Immature natural killer cell (primary cell): ENCODE results near the gene SNPH. TPM values are rescaled to one million over a fixed set of nuclear protein-coding genes. Genes with fewer than 3 reads are reported as not detected.
A peak's percentile ranks its signal among the peaks of the same experiment; 100 is the strongest.

ENCODE experiments used
- DNase-seq, 3 donors: peaks; one replicate each; pipeline ENCODE4 v3.0.0; 2022; ENCODE audit warnings: mixed read lengths in 1 of 3
- H3K27ac Mint-ChIP-seq, 6 donors: one replicate each; pipeline ENCODE4 v1.8.0; 2020; ENCODE audit warnings: mixed read lengths in 6 of 6, mild to moderate bottlenecking in 5 of 6, inconsistent platforms in 4 of 6, moderate library complexity in 3 of 6
- H3K27me3 Mint-ChIP-seq, 3 donors: one replicate each; pipeline ENCODE4 v1.8.0; 2020 to 2021; ENCODE audit warnings: low read depth in 3 of 3, mild to moderate bottlenecking in 3 of 3, mixed read lengths in 3 of 3, moderate library complexity in 3 of 3, inconsistent platforms in 1 of 3
- H3K36me3 Mint-ChIP-seq, 3 donors: one replicate each; pipeline ENCODE4 v1.8.0; 2020; ENCODE audit warnings: mixed read lengths in 3 of 3, inconsistent platforms in 2 of 3, mild to moderate bottlenecking in 2 of 3
- H3K4me1 Mint-ChIP-seq, 2 donors: one replicate each; pipeline ENCODE4 v1.8.0; 2020; ENCODE audit warnings: inconsistent platforms in 2 of 2, mild to moderate bottlenecking in 2 of 2, mixed read lengths in 2 of 2, moderate library complexity in 1 of 2
- H3K4me3 Mint-ChIP-seq, 5 donors: one replicate each; pipeline ENCODE4 v1.8.0; 2020; ENCODE audit warnings: mild to moderate bottlenecking in 5 of 5, mixed read lengths in 5 of 5, inconsistent platforms in 3 of 5, moderate library complexity in 3 of 5
- H3K9me3 Mint-ChIP-seq, 6 donors: one replicate each; pipeline ENCODE4 v1.8.0; 2020; ENCODE audit warnings: mild to moderate bottlenecking in 6 of 6, mixed read lengths in 6 of 6, inconsistent platforms in 4 of 6, moderate library complexity in 3 of 6
- polyA plus RNA-seq, 3 donors: library from polyadenylated mRNA; unstranded; fragments of 300-500 nt; fragmentation: Illumina TruSeq; gene quantifications; one replicate each; pipeline ENCODE4 v1.2.3, GENCODE V29; 2021

Gene SNPH
- polyA plus RNA-seq, 3 donors from 2014 or later: 0.59 to 2.8 (median 1.1) TPM

DNA sequence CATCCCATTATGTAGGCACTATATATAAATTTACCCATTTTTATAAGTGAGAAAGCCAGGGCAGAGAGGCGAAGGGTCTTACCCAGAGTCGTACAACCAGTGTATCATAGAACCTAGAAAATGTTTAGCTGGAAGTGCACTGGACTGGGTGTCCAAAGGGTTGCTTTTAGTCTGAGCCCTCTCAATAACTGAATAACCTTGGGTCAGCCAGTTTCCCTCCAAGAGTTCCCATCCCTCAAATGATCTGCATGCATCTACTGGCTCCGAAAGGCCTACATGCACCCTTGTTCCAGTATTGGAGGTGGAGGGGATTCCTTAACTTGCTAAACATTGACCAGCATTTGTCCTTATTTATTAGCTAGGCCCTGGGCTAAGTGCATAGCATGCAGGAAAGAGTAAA lies 3.8 kb downstream of the SNPH start:
- Mint-ChIP-seq H3K36me3 (no peaks in the 10 kb centered on the region), H3K27ac (no peak overlapping the region), H3K4me3 (no peak overlapping the region), H3K9me3 (no peaks in the 10 kb centered on the region), H3K27me3 (peaks cover 0 to 2% (median 0%) of the 10 kb centered on the region in 3 donors), H3K4me1 (peaks cover 18 to 24% of the 10 kb centered on the region in 2 donors)
- DNase-seq: no peak

DNA sequence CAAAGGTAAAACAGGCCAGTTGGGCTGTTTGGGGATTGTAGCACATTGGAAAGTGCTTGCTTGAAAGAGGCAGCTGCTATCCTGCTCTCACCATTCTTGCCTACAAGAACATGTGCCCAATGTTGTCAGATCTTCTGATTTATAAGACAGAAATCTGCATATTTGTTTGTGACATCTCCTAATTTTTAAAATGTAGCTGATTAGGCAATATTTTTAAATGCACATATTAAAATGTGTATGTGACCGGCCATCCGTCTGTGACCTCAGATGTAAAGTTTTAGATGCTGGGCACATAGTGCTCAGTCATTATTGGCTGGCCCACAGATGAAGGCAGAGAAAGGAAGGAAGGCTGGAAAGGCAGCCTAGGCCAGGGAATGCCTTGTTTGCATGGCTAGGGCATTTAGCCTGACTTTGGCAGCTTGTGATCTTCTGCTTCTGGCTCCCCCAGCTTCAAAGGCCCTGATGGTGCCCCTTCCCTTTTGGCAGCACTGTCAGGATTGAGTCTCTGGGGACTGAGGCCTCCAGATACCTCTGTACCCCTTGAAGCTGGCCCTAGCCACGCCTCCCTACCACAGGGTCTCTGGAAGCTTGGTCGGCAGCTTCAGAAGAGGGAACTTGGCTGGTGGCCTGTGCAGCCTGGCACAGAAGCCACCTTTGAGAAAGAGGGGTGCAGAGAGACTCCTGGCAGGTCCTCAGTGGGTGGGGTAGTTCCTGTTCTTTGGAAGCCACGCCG lies 6.4 kb downstream of the SNPH start:
- H3K27me3 Mint-ChIP-seq: peaks cover 0 to 3% (median 0%) of the 10 kb centered on the region in 3 donors
- H3K4me1 Mint-ChIP-seq: peaks cover 0 to 2% of the 10 kb centered on the region in 2 donors
- H3K9me3 Mint-ChIP-seq: no peaks in the 10 kb centered on the region
- no peak overlapping the region for H3K4me3 Mint-ChIP-seq
- H3K27ac Mint-ChIP-seq: no peak overlapping the region
- no peaks in the 10 kb centered on the region for H3K36me3 Mint-ChIP-seq
- DNase-seq: no peak

DNA sequence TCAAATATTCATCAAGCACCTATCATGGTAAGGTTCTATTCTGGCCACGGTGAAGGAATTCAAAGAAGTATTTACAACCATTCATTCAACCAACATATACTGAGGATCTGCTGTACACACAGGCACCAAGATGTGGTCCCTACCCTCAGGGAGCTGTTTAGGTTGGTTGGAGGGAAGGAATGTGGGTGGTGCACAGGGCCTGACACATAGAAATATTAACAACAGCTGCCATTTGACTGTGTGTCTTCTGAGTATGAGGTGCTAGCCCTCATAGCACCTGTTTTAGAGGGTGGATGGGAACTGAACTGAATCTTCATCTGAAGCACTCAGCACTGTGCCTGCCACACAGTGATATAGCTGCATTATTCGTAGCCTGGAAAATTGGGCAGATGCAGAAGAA lies 7.3 kb downstream of the SNPH start:
- no peaks in the 10 kb centered on the region for H3K4me1 Mint-ChIP-seq
- H3K4me3 Mint-ChIP-seq: no peak overlapping the region
- H3K36me3 Mint-ChIP-seq: no peaks in the 10 kb centered on the region
- H3K9me3 Mint-ChIP-seq: no peaks in the 10 kb centered on the region
- peaks cover 0 to 3% (median 0%) of the 10 kb centered on the region in 3 donors for H3K27me3 Mint-ChIP-seq
- no peak overlapping the region for H3K27ac Mint-ChIP-seq
- DNase-seq: no peak

DNA sequence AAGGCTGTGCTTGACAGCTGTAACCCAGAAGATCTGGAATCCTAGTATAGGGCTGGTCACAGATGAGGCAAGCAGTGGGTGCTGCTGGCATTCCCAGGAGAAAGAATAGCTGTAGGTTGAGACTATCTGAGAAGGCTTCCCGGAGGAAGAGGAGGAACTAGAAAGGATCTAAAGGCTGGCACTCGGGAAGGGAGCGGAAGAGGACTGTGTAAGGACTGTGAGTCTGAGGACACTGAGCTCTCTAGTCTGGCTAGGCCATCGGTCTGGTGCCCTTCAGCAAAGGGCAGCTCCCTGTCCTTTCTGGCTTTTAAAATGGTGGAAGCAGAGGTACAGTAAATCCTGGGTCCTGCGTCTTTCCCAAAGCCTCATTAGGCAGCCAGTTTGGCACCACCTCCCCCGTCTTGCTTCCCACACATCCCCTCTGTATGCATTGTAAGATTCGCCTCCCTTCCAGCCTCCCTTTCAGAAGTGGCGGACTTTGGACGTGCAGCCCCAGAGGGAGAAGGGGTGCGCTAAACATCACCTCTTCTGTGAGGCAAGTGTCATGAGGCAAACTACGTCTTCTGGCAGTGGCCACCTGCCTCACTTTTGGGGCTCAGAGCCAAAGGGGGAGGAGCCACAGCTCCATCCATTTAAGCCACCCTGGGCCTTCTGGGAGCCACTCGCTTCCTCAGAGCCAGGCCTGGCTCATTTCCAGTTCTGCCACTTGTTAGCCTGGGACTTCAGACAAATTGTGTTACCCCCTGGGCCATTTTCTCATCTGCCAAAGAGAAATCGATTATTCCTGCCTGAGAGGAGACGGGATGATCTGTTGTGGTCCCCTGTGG lies 8.6 kb downstream of the SNPH start:
- Mint-ChIP-seq H3K4me3 (no peak overlapping the region), H3K9me3 (no peaks in the 10 kb centered on the region), H3K27ac (no peak overlapping the region), H3K36me3 (no peaks in the 10 kb centered on the region), H3K4me1 (no peaks in the 10 kb centered on the region), H3K27me3 (peaks cover 0 to 3% (median 0%) of the 10 kb centered on the region in 3 donors)
- DNase-seq: no peak

DNA sequence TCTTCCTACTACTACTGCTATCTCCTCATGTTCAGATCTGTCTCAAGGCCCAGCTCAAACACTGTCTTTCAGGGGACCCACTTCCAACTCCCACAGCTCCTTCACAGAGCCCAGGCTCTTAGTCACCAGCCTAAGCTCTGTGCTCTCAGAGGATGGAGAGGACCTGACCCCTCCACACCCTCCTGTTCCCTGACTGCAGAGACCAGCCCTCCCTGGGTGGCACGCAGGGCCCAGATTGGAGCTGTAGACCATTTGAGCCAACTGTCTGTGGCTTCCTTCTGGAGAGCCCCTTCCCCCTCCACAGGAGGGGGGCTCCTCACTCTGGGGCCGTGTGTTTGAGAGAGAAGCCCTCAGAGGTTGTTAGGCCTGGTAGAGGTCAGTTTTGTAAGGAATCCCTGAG lies 9.8 kb downstream of the SNPH start:
- H3K4me1 Mint-ChIP-seq: no peaks in the 10 kb centered on the region
- no peaks in the 10 kb centered on the region for H3K9me3 Mint-ChIP-seq
- no peaks in the 10 kb centered on the region for H3K36me3 Mint-ChIP-seq
- H3K27me3 Mint-ChIP-seq: peaks cover 0 to 1% (median 0%) of the 10 kb centered on the region in 3 donors
- H3K27ac Mint-ChIP-seq: peak overlapping the region in 1 of 6 donors; percentile 7
- no peak overlapping the region for H3K4me3 Mint-ChIP-seq
- no peak for DNase-seq

DNA sequence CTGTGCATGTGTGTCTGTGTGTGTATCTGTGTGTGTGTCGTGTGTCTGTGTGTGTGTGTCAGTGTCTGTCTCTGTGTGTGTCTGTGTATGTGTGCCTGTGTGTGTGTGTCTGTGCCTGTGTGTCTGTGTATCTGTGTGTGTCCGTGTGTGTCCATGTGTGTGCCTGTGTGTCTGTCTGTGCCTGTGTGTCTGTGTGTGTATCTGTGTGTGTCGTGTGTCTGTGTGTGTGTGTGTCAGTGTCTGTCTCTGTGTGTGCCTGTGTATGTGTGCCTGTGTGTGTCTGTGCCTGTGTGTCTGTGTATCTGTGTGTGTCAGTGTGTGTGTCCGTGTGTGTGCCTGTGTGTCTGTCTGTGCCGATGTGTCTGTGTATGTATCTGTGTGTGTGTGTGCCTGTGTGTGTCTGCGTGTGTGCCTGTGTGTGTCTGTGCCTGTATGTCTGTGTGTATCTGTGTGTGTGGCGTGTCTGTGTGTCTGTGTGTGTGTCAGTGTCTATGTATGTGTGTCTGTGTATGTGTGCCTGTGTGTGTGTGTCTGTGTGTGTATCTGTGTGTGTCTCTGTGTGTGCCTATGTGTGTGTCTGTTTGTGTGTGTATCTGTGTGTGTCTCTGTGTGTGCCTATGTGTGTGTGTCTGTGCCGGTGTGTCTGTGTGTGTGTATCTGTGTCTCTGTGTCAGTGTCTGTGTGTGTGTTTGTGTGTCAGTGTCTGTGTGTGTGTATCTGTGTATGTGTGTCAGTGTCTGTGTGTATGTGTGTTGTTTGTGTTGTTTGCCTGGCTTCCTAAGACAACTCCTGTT lies 11.6 kb downstream of the SNPH start:
- H3K4me1 Mint-ChIP-seq: no peaks in the 10 kb centered on the region
- H3K27me3 Mint-ChIP-seq: peaks cover 0 to 1% (median 0%) of the 10 kb centered on the region in 3 donors
- peaks cover 0 to 6% (median 0%) of the 10 kb centered on the region in 3 donors for H3K36me3 Mint-ChIP-seq

DNA sequence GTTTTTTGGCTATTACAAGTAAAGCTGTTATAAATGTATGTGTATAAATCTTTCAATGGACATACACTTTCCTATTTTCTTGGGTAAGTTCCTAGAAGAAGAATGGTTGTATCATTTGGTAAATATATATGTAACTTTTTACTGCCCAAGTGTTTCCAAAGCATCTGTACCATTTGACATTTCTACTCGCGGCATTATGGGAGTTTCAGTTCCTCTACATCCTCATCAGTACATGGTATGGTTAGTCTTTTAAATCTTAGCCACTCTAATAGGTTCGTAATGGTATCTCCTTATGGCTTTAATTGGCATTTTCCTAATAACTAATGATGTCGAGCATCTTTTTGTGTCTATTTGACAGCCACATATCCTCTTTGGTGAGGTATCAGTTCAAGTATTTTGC lies 12.9 kb downstream of the SNPH start:
- Mint-ChIP-seq H3K27me3 (peaks cover 0 to 1% (median 0%) of the 10 kb centered on the region in 3 donors), H3K36me3 (peaks cover 0 to 10% (median 3%) of the 10 kb centered on the region in 3 donors), H3K9me3 (no peaks in the 10 kb centered on the region), H3K4me3 (no peak overlapping the region), H3K4me1 (no peaks in the 10 kb centered on the region), H3K27ac (no peak overlapping the region)
- no peak for DNase-seq

More for the DNA sequence above, 11.6 kb downstream of the SNPH start:
- Mint-ChIP-seq H3K4me3 (no peak overlapping the region), H3K27ac (no peak overlapping the region), H3K9me3 (no peaks in the 10 kb centered on the region)
- DNase-seq: no peak

DNA sequence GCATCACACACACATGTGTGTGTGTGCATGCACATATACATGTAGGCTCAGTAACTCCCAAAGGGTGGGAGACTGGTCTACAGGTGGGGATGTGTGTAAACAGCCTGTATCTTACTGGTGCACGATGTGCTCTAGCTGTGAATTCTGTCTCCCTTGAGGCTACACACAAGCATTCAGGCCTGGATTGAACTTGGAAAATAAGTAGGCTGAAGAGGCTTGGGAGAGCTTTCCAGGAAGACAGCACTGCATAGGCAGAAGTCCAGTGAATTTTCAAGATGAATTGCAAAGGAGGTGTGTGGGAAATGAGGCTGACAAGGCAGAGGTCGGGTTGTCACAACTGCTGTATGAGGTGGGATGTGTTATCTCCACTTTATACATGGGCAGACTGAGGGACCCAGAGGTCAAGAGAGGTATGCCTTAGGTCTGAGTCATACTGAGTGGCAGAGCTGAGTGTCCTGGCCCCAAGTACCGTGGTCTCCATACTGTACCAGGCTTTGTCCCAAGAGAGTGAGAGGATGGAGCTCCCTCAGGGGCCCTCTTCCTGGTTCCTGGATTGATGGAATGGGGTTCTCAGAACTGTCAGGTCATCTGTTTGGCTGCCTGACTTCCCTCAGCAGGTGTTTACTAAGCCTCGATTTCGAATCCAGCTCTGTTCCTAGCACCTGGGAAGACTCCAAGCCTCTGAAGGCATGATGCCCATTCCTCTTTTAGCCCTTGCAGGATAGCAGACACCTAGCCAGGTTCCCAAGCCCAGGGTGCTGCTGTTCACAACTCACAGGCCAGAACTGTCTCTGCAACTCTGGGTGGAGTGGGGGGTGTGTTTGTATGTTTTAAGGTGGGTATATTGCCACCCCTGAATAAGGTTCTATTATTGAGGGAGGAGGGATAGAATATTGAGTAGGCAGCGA lies 14.4 kb downstream of the SNPH start:
- Mint-ChIP-seq H3K27ac (no peak overlapping the region), H3K27me3 (peaks cover 0 to 1% (median 0%) of the 10 kb centered on the region in 3 donors), H3K36me3 (peaks cover 0 to 14% (median 3%) of the 10 kb centered on the region in 3 donors), H3K4me3 (no peak overlapping the region), H3K4me1 (no peaks in the 10 kb centered on the region), H3K9me3 (no peaks in the 10 kb centered on the region)
- DNase-seq: no peak

DNA sequence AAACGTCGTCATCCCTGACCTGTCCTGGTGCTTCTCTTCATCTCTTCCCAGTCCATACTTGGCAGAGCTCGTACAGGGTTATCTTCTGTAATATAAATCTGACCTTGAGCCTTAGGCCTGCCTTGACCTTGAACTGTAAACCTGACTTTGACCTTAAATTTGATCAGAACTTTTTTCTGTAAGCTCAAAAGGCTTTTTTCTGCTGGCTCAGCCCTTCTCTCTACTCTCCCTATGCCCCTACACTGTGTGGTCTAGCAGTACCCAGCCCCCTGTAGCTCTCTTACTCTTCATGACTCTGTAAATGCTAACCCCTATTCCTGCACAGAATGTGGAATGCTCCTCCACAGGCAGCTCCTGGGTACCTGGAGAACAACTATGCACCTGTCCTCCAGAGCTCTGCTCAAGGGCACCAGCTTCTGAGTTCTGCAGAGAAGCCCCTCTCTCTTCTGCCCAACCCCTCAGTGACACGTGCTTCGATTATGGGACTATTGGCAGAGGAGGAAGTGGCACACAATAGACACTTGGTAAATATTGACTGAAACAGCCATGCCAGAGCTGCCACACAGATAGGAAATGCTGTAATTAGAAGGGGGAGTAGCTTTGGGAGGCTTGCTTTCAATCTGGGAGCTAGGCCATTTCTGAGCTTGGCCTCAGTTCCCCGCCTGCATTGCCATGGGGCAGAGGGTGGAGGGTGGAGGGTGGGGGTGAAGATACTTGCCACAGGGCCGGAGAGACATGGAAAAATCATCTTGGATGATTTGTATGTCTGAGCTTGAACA lies 15.4 kb downstream of the SNPH start:
- peaks cover 0 to 14% (median 3%) of the 10 kb centered on the region in 3 donors for H3K36me3 Mint-ChIP-seq
- H3K4me1 Mint-ChIP-seq: no peaks in the 10 kb centered on the region
- DNase-seq: no peak
- no peak overlapping the region for H3K27ac Mint-ChIP-seq
- no peaks in the 10 kb centered on the region for H3K9me3 Mint-ChIP-seq
- no peak overlapping the region for H3K4me3 Mint-ChIP-seq
- H3K27me3 Mint-ChIP-seq: peaks cover 0 to 4% (median 0%) of the 10 kb centered on the region in 3 donors

DNA sequence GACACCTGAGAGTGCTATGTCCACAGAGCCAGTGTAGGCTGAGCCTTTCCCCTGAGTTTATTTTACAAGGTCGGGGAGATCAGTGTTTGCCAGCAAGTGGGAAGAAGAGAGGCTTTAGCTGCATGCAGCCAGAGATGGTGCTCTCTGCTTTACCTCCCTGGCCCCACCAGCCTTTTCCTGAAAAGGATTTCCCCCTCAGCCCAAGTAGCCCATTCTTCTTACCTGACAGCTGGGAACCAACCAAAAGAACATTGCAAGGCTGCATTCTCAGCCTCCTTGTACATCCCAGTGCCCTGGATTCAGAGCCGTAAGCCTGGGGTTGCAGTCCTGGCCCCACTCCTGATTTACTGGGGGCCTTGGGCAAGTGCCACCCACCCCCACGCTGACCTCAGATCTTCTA lies 16.9 kb downstream of the SNPH start:
- H3K27ac Mint-ChIP-seq: no peak overlapping the region
- no peaks in the 10 kb centered on the region for H3K4me1 Mint-ChIP-seq
- H3K27me3 Mint-ChIP-seq: peaks cover 0 to 6% (median 0%) of the 10 kb centered on the region in 3 donors
- DNase-seq: no peak
- H3K36me3 Mint-ChIP-seq: peaks cover 0 to 14% (median 3%) of the 10 kb centered on the region in 3 donors
- no peak overlapping the region for H3K4me3 Mint-ChIP-seq
- H3K9me3 Mint-ChIP-seq: no peaks in the 10 kb centered on the region

DNA sequence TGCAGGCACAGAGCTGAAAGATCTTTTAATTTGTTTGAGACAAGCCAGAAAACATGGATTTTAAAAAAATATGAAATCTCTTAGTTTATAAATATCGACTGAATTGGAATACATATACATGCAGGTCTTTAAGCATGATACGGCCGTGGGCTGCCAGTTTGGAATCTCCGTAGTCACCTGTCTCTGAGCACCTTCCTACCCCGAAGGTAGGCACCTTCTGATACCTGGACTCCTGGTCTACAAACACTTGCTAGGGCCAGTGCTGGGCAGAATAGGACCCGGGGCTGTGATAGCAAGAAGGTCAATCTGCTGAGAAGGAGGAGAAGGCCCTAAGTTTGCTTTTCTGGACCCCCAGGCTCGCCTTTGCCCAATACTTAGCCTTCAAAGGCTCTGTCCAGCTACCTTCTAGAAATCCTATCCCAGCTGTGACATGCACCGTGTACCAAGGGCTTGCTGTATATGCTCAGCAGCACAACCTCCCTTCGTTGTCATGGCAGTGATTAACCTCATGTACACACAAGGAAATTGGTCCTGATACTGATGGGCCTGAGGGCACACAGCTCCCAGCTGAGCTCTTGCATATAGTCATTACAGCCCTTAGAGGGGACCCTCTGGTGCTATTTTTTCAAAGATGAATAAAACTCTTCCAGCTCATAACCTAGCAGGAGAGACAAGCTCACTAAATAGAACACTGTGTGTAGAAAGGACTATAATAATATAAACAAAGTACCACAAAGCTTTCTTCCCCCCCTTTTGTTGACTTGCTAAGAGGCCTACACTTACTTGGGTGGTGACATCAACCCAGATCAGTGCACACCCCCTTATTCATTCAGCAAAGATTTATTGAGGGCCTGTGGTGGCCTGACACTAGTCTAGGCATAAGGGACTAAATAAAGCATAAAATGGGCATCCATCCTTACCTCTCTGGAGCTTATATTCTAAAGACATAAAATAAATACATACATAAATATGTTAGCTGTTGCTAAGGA lies 17.7 kb downstream of the SNPH start:
- Mint-ChIP-seq H3K9me3 (no peaks in the 10 kb centered on the region), H3K36me3 (peaks cover 0 to 14% (median 7%) of the 10 kb centered on the region in 3 donors), H3K27ac (no peak overlapping the region), H3K4me3 (no peak overlapping the region), H3K27me3 (peaks cover 0 to 6% (median 0%) of the 10 kb centered on the region in 3 donors), H3K4me1 (no peaks in the 10 kb centered on the region)
- no peak for DNase-seq
